A549 (cell line): ENCODE measurements around the gene PALLD. TPM values are rescaled to one million over a fixed set of nuclear protein-coding genes. Genes with fewer than 3 reads are reported as not detected.

Experiments
- ATAC-seq, 2 experiments: fragments of 200-7000 bp in 1 of 2; fragments of >200 bp in 1 of 2; cut with Nextera tagmentation in 1 of 2; cut with Tn5 transposase in 1 of 2; 3 replicates each; pipeline versions ENCODE4 v1.8.0 to v1.9.1; 2018 to 2020; ENCODE audit warnings: mild to moderate bottlenecking in 1 of 2, moderate library complexity in 1 of 2
- CTCF ChIA-PET: fragments of 300-600 bp; sonication (Branson Sonifier 250); formaldehyde crosslinking; extraction: SDS; loops from one replicate; lab custom pipeline; 2021; ENCODE audit warnings: antibody characterized with exemption, inconsistent platforms; lab: Yijun Ruan, JAX
- POLR2A ChIA-PET: fragments of 350-600 bp; formaldehyde crosslinking; extraction: SDS; loops from one replicate; lab custom pipeline; 2021; ENCODE audit warnings: antibody characterized with exemption, inconsistent platforms; lab: Yijun Ruan, JAX
- DNase-seq, 2 experiments: peaks; one replicate each; pipeline versions ENCODE4 v3.0.0 to v3.0.0-alpha.2; 2011 to 2016; ENCODE audit warnings: low read depth in 1 of 2, low spot score in 1 of 2
- FAIRE-seq: peaks from 2 replicates; lab custom pipeline; 2011; peaks lifted over from hg19 to GRCh38; lab: Jason Lieb, UNC
- H3K27ac ChIP-seq, 2 experiments: fragments of >200 bp; sonication (Bioruptor Twin); formaldehyde crosslinking; 3 replicates each; pipeline ENCODE4 v1.5.1; 2016 to 2017
- H3K4me1 ChIP-seq: fragments of >200 bp; sonication (Bioruptor Twin); formaldehyde crosslinking; 3 replicates; pipeline ENCODE4 v1.6.1; 2016
- H3K4me2 ChIP-seq: fragments of >200 bp; sonication (Bioruptor Twin); formaldehyde crosslinking; 3 replicates; pipeline ENCODE4 v1.6.1; 2016
- H3K4me3 ChIP-seq: fragments of >200 bp; sonication (Bioruptor Twin); formaldehyde crosslinking; 3 replicates; pipeline ENCODE4 v1.5.1; 2016
- H3K9me3 ChIP-seq: fragments of >200 bp; sonication (Bioruptor Twin); formaldehyde crosslinking; 3 replicates; pipeline ENCODE4 v1.6.1; 2016
- CHD4 ChIP-seq: fragments of 200-600 bp; sonication (generic); IDR thresholded peaks from 2 replicates; pipeline ENCODE4 v1.6.1; 2016; ENCODE audit warnings: antibody characterized with exemption, mild to moderate bottlenecking, borderline replicate concordance
- EHMT2 ChIP-seq: fragments of 200-600 bp; sonication (generic); IDR thresholded peaks from 2 replicates; pipeline ENCODE4 v1.6.1; 2016; ENCODE audit warnings: antibody characterized with exemption, low read depth, mild to moderate bottlenecking, moderate library complexity
- FOSB ChIP-seq: fragments of 250-450 bp; sonication (Bioruptor Pico); IDR thresholded peaks from 2 replicates; pipeline ENCODE4 v1.5.0; 2020; ENCODE audit warnings: mild to moderate bottlenecking, moderate library complexity
- GATA3 ChIP-seq: IDR thresholded peaks from 2 replicates; pipeline ENCODE4 v1.6.1; 2012; ENCODE audit warnings: borderline replicate concordance
- HDAC2 ChIP-seq: fragments of 200-600 bp; sonication (generic); IDR thresholded peaks from 2 replicates; pipeline ENCODE4 v1.6.1; 2016
- HOXA7 ChIP-seq: fragments of 250-450 bp; sonication (Bioruptor Pico); IDR thresholded peaks from 2 replicates; pipeline ENCODE4 v1.5.0; 2020; ENCODE audit warnings: mild to moderate bottlenecking, moderate library complexity
- KDM1A ChIP-seq: fragments of 200-600 bp; sonication (generic); IDR thresholded peaks from 2 replicates; pipeline ENCODE4 v1.6.1; 2016; ENCODE audit warnings: low read depth, mild to moderate bottlenecking
- NFE2L2 ChIP-seq: fragments of 150-350 bp; conservative IDR thresholded peaks from 2 replicates; pipeline ENCODE4 v1.6.1; 2014; ENCODE audit warnings: low read length
- NPAS2 ChIP-seq: fragments of 250-450 bp; sonication (Bioruptor Pico); IDR thresholded peaks from 2 replicates; pipeline ENCODE4 v1.8.0; 2022; ENCODE audit warnings: mild to moderate bottlenecking, moderate library complexity, borderline replicate concordance
- NR3C1 ChIP-seq: fragments of >200 bp; sonication (Bioruptor Twin); formaldehyde crosslinking; IDR thresholded peaks from 3 replicates; pipeline ENCODE4 v1.6.1; 2017
- RARB ChIP-seq: fragments of 250-450 bp; sonication (Bioruptor Pico); IDR thresholded peaks from 2 replicates; pipeline ENCODE4 v1.8.0; 2021; ENCODE audit warnings: mild to moderate bottlenecking, moderate library complexity
- TP53 ChIP-seq: fragments of 250-450 bp; sonication (Bioruptor Pico); IDR thresholded peaks from 2 replicates; pipeline ENCODE4 v1.5.0; 2021; ENCODE audit warnings: mild to moderate bottlenecking, moderate library complexity
- WGBS: methylation state at CpG from one replicate; pipeline ENCODE4 v1.1.6; 2017; ENCODE audit errors: missing lambda C conversion rate; 5-methylcytosine and 5-hydroxymethylcytosine counted together
- polyA plus RNA-seq, 4 experiments: library from polyadenylated mRNA; depleted of rRNA in 3 of 4; stranded (reverse); fragments of >200 nt; fragmentation: RNase III in 1 of 4; extraction: RNeasy Plus Mini Kit Qiagen cat#74134 plus additional on column Dnase treatment in 1 of 4; gene quantifications; 2 replicates in 3 of 4; 3 replicates in 1 of 4; pipeline ENCODE4 v1.2.3, GENCODE V29; 2011 to 2017
- TF ChIP-seq, protein P1 (sequence below): fragments of >200 bp; sonication (Bioruptor Twin); formaldehyde crosslinking; IDR thresholded peaks from 3 replicates; pipeline ENCODE4 v1.5.1; 2016
- TF ChIP-seq, protein P2 (sequence below): IDR thresholded peaks from 2 replicates; pipeline ENCODE4 v1.6.1; 2012
- TF ChIP-seq, protein P3 (sequence below): IDR thresholded peaks from 2 replicates; pipeline ENCODE4 v1.6.1; 2012; ENCODE audit warnings: low read depth, borderline replicate concordance
- TF ChIP-seq, protein P4 (sequence below): fragments of 250-450 bp; sonication (Bioruptor Pico); IDR thresholded peaks from 2 replicates; pipeline ENCODE4 v1.5.0; 2021; ENCODE audit warnings: mild to moderate bottlenecking, moderate library complexity, borderline replicate concordance

PALLD gene
- polyA plus RNA-seq, 2 of the 4 experiments (the other 2 are of a cell fraction), result 88.8 to 113 TPM

DNA sequence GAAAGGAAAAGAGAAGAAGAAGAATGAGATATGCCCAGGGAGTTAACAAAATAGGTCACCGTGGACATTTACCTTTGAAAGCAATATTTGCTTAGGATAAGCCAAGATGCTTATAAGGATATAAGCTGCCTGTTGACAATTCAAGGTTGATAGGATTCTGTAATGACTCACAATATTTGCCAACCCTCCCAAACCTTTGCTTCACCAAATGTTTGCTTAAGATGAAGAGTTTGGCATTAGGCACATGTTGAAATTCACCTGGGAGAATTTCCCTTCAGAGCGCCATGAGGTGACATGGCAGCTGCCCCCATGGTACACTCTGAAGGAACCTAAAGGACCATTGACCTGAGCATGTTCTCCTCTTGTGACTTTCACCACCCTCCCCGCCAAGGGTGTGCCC is 4.6 kb downstream of the PALLD start (continued):
- TF ChIP-seq, protein P1, sequence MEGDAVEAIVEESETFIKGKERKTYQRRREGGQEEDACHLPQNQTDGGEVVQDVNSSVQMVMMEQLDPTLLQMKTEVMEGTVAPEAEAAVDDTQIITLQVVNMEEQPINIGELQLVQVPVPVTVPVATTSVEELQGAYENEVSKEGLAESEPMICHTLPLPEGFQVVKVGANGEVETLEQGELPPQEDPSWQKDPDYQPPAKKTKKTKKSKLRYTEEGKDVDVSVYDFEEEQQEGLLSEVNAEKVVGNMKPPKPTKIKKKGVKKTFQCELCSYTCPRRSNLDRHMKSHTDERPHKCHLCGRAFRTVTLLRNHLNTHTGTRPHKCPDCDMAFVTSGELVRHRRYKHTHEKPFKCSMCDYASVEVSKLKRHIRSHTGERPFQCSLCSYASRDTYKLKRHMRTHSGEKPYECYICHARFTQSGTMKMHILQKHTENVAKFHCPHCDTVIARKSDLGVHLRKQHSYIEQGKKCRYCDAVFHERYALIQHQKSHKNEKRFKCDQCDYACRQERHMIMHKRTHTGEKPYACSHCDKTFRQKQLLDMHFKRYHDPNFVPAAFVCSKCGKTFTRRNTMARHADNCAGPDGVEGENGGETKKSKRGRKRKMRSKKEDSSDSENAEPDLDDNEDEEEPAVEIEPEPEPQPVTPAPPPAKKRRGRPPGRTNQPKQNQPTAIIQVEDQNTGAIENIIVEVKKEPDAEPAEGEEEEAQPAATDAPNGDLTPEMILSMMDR, result no peak

DNA sequence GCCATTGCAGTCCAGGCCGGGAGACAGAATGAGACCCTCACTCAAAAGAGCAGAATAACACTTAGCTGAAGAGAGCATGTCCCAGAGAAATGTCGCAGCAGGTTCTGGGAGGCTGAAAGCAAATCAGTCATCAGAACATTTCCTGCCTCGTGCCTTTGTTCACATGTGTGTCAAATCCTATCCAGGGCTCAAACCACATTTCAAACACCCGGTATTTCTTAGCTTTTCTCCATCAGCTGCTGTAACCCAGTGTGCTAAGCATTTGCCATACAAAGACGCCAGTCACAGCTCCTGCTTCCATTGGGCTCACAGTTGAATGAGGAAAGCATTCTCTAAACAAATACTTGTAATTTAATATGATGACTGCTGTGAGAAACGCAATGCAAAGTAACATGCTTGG is 6.0 kb downstream of the PALLD start:
- TF ChIP-seq HDAC2 (no peak), FOSB (CRISPR knock-in tag) (no peak), CHD4 (no peak), RARB (CRISPR knock-in tag) (no peak), GATA3 (no peak), HOXA7 (no peak), EHMT2 (no peak), KDM1A (no peak), NR3C1 (no peak)
- TF ChIP-seq, protein P2, sequence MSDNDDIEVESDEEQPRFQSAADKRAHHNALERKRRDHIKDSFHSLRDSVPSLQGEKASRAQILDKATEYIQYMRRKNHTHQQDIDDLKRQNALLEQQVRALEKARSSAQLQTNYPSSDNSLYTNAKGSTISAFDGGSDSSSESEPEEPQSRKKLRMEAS, result no peak
- TF ChIP-seq, protein P1, result no peak
- TF ChIP-seq, protein P3, sequence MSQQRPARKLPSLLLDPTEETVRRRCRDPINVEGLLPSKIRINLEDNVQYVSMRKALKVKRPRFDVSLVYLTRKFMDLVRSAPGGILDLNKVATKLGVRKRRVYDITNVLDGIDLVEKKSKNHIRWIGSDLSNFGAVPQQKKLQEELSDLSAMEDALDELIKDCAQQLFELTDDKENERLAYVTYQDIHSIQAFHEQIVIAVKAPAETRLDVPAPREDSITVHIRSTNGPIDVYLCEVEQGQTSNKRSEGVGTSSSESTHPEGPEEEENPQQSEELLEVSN, result no peak
- Histone ChIP-seq H3K27ac (0 out of 6 replicates have a peak overlapping the region, but pooled peaks of 1 of the 2 experiments have one; percentile 24), H3K4me2 (no peak overlapping the region), H3K9me3 (no peaks in the 10 kb centered on the region), H3K4me3 (no peak overlapping the region), H3K4me1 (peaks cover 41% of the 10 kb centered on the region)
- 94% methylated on average over 6 of the region's 6 CpGs for WGBS
- ATAC-seq (no peak), FAIRE-seq (no peak), DNase-seq (no peak)
- POLR2A ChIA-PET, result no interaction called here
- CTCF ChIA-PET, result interaction anchor here (1.2 to 1.5 kb wide), 2 partner anchors 10 to 11 kb away, joined by 3 read pairs; no protein-coding TSS in a partner anchor

DNA sequence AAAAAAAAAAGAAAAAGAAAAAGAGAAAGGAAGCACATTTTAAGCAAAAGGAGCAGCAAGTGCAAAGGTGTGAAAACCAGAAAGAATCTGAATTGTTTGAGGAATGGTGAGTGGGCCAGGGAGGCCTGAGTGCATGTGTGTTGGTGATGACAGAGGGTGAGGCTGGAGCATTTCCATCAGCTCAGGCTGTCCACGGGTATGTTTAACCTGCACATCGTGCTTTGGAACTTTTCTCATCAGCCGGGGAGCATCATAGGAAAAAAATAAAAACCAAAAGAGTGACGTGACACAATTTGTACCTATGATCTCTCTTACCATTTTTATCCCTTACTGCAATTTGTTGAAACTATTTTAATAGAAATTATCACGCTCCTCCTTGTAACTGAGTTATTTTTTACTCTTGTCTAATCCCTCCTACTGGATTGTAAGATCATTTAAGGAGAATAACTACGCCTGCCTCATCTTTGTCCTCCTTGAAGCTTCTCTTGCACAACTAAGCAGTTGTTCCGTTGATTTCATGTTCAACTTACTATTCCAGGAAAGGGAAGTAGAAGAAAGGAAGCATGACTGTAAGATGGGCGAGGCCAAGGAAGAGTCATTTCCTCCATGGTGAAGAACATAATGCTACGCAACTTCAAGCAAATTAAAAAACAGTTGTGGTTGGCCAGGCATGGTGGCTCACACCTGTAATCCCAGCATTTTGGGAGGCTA is 7.0 kb downstream of the PALLD start:
- WGBS, result 94% methylated on average over 9 of the region's 9 CpGs

More for the DNA sequence above, 7.0 kb downstream of the PALLD start:
- Histone ChIP-seq H3K27ac (no peak overlapping the region), H3K4me3 (no peak overlapping the region), H3K4me1 (peaks cover 31% of the 10 kb centered on the region), H3K4me2 (no peak overlapping the region), H3K9me3 (no peaks in the 10 kb centered on the region)
- ATAC-seq (no peak), FAIRE-seq (no peak), DNase-seq (no peak)
- CTCF ChIA-PET, result interaction anchor here (0.7 to 1.3 kb wide), 3 partner anchors 9 to 15 kb away, joined by 3 to 4 read pairs (median 3); no protein-coding TSS in a partner anchor
- TF ChIP-seq, protein P3, result no peak
- no peak for TF ChIP-seq HDAC2
- TF ChIP-seq CHD4, result no peak
- no peak for TF ChIP-seq NPAS2
- no peak for TF ChIP-seq NFE2L2
- no peak for TF ChIP-seq TP53 (CRISPR knock-in tag)
- TF ChIP-seq, protein P4, sequence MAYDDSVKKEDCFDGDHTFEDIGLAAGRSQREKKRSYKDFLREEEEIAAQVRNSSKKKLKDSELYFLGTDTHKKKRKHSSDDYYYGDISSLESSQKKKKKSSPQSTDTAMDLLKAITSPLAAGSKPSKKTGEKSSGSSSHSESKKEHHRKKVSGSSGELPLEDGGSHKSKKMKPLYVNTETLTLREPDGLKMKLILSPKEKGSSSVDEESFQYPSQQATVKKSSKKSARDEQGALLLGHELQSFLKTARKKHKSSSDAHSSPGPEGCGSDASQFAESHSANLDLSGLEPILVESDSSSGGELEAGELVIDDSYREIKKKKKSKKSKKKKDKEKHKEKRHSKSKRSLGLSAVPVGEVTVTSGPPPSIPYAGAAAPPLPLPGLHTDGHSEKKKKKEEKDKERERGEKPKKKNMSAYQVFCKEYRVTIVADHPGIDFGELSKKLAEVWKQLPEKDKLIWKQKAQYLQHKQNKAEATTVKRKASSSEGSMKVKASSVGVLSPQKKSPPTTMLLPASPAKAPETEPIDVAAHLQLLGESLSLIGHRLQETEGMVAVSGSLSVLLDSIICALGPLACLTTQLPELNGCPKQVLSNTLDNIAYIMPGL (CRISPR knock-in tag), result no peak
- no peak for TF ChIP-seq NR3C1
- no peak for TF ChIP-seq KDM1A
- POLR2A ChIA-PET, result no interaction called here
